OCI-M1 (cell line): Measurements from ENCODE around the gene TPO.
"Not testable (repeated sequence)": the region's sequence is repeated elsewhere in the genome, so short reads cannot be mapped to it uniquely, and the experiment has no call there.

ENCODE experiments used
- DNase-seq: peaks from one replicate; lab custom pipeline; 2025; lab: John Stamatoyannopoulos, UW

TPO gene

DNA sequence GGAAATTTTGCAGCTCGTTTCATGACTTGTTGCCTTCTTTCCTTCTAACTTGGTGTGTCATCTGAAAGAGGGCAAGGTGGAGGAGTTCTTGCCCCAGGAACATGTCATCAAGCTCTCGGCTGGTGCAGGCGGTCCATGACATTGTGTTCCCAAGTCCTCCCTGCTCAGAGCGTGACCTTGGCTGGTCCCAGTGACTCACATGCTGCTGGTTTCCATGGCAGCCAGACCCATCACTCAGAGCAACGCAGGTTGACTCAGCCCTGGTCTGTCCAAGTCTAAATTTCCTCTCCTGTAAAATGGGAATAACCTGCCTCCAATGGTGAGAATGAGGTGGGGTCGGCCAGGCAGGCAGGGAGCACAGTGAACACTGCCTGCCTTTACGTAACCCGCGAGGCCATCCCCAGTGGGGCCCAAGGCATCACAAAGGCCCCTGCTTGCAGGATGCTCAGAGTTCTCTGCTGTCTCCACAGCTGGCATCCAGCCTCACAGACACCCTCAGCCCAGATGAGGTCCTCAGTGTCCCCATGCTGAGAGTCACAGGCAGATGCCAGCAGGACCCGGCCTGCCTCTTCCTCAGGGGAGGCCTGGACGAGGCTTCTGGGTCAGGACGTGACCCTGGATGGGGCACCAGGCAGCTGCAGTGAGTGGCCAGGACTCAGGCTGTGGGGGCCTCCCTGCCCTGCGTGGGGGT, 143.7 kb downstream of the TPO start:
- DNase-seq = no peak

DNA sequence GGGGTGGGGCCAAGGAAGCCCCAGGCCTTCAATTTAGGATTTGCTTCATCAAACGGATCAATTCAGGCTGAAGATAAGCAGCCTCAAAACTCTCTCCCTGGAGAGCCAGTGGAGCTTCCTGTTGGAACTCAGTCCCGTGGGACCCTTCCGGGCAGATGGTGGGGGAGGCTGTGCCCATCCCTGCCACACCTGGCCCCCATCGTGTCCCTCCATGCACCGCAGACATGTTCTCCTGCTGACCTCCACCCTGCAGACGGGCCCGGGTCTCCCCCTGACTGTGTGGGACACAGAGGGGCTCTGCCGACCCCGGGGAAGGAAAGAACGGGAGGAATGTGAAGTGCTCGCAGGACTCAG, 144.2 kb downstream of the TPO start:
- DNase-seq = no peak

DNA sequence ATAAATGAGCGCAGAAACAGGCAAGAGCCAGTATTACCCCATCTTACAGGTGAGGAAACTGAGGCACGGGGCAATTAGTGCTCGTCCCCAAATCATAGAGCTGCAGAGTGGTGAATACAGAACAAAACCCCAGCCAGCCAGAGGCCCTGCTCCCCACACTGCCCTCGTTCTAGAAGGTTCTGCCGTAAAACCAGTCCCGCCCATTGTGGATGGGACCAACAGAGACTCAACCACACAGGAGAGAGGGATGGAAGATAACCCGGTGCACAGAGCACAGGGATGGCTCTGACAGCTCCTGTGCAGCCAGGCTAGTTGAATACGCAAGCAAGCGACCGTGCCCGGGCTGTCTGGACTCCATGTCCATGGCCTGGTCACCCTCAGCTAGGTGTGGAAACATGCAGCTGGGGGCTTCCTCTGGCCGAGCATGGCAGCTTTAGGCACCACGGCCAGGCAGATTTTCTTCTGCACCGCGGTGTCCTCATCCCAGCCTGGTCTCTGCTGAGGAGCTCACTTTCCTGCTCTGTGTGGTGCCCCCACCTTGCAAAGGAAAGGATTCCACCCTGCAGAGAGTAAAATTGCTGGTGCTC, 146.4 kb downstream of the TPO start:
- DNase-seq = no peak

DNA sequence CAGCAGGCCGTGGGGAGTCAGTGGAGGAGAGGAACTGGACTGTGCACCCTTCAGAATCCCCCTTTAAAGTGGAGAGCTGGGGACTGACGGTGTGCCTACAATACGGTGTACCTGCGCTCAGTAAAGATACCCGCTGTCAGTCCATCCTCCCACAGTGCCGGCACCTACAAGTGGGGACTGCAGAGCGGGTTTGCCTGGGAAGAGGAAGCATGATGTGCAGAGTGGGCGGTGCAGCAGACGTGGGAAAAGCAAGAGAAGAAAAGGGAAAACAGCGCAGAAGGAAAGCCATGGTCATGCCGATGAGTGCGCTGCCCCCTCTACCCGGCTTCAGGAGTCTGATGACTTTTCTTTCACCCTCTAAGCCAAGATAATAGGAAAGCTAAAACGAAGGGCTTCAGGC, 148.0 kb downstream of the TPO start:
- no peak for DNase-seq

DNA sequence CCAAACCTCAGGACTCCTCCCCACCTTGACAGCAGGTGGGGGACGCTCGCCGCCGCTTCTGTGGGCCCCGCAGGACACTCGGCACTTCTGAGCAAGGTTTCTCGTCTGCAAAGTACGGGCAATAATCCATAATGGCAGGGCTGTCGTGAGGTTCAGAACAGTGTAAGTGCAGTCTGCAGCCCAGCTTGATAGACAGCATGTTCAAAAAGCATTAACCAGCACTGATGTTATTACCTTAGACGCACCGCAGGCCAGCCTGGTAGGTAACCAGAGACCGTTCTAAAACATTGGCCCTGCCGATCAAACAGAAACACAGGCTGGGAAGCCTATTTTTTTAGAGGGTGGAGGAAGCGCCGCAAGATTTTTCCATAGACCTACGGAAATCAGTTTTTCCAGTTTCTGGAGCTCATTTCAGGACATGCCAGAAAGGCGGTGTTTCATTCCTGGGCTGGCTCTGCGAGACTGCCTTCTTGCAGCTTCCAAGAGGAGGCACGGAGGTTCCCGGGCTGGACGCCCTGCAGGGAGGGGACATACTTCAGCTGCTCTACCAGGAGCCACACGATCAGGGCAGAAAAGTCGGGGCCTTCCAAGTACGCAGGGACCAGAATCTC, 148.7 kb downstream of the TPO start:
- DNase-seq = no peak

DNA sequence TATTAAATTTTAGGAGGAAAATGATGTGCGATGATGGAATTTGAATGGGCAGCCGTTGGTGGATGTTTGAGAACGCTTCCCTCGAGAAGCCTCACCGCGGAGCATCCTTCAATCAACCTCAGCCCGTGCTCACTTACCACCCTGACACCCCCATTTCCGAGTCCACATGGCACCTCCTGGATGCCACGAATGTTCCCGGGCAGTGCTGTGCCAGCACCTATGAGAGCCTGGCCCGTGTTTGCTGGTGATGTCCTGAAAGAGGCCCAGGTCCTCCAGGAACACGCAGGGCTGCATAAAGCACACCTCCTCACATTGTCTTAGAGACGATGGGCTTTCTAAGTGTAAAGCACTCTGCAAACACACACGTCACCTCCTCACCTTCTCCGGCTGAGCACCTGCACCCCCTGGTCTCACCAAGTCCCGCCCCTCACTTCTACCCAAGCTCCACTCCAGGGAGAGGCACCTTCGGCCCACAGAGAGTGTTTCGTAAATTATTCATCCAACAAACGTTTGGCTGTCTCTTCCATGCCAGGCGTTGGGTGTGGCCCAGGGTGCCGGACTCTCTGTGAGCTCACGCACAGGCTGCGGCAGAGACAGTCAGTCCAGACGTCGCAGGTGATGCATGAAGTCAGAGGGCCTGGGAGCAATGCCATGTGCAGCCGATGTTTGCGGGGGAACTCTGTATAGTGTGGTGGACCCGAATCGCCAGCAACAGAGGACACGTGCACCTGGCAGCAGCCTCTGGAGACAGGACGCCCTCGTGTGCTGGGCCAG, 150.0 kb downstream of the TPO start:
- no peak for DNase-seq

DNA sequence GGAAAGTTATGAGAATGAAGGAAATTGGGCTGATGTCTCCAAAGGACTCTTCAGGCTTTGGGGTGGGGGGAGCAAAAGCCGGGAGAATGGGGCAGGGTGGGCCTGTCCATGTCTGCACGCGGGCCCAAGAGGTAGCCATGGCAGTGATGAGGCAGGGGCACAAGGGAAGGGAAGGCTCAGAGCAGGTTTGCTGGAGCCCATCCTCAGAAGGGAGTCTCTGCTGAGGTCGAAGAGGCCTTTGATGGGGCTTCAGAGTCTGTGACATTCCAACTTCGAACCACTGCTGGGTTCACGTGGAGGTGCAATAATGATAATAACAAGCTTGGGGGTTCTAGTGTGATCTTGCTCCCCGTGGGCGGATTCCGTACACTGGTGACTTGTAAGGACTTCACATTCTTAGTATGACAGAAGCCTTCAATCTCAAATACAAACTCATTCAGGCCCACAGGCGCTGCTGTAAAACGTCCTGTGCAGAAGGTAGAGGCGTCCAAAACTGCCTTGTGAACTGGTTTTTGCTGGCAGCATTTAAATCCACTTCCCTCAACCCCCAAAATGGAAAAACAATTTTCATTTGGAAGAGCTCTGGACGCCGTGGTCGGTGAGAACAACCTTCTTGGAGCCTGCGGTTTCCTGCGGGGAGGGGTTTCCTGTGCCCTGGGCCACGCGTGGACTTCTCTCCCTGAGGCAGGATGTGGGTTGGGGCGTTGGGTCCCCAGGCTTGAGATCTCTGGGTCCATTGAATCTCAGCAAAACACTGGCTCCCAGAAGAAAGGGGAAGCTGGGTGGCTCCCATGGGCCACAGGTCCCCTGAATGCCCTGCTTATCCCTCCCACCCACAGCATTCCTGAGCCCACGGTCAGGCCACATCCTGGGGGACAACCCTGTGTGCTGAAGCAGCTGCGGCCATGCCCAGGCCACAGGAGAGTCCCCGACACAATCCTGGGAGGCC, 151.0 kb downstream of the TPO start:
- DNase-seq = no peak

DNA sequence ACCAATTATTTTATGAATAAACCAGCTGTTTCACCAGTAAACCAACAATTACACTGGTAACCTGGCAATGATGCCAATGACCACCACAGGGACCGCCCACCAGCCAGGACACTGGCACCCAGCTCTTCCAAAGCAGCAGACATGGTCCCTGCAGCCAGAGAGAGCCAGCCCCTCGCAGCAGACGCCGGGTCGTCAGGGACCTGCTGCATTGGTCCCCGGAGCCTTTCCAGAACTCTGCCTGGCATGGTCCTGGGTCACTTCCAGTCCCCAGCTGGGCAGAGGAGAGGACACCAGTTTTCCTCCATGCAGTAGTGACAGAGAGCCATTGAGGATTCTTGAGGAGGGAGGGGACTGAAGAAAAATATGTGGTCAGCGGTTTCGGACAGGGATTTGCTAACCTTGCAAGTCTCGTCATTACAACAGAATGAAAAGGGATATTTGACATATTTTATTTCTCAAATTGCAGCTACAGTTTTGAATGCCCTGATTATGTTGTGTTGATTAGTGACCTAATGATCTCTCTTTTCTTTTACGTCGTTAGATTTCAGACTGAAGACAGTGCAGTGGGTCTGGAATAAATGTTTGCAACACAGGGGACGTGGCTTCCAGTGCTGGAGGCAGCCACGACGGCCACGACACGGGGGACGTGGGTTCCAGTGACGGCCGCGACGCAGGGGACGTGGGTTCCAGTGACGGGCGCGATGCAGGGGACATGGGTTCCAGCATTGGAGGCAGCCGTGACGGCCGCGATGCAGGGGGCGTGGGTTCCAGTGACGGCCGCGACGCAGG, 154.5 kb downstream of the TPO start:
- no peak for DNase-seq

DNA sequence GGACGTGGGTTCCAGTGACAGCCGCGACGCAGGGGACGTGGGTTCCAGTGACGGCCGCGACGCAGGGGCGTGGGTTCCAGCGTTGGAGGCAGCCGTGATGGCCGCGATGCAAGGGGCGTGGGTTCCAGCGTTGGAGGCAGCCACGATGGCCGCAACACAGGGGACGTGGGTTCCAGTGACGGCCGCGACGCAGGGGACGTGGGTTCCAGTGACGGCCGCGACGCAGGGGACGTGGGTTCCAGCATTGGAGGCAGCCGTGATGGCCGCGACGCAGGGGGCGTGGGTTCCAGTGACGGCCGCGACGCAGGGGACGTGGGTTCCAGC, 155.0 kb downstream of the TPO start:
- not testable (repeated sequence) for DNase-seq

DNA sequence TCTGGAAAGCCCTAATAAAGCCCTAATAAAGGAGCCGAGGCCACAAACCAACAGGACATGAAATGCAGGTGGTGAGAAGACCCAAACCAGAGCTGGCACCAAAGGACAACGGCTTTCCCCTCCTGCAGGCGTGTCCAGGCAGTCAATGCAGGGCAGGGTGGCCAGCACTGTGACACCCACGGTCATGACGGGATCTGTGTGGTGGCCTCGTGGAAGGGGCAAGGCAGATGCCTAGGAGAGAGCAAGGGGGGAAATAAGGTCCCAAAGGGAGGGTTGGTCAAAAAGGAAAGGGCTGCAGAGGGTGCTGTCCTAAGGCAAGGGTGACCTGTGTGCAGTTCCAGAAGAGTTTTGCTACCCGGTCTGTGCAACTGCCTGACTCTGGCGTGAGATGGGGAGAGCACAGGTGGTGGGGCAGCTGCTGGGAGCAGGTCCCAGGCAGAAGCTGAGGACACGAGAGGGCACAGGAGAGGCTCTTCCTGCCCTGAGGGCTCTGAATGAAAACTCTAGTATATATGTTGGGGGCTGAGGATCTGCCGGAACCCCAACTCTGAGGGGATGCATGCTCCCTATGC, 156.7 kb downstream of the TPO start:
- DNase-seq = no peak

DNA sequence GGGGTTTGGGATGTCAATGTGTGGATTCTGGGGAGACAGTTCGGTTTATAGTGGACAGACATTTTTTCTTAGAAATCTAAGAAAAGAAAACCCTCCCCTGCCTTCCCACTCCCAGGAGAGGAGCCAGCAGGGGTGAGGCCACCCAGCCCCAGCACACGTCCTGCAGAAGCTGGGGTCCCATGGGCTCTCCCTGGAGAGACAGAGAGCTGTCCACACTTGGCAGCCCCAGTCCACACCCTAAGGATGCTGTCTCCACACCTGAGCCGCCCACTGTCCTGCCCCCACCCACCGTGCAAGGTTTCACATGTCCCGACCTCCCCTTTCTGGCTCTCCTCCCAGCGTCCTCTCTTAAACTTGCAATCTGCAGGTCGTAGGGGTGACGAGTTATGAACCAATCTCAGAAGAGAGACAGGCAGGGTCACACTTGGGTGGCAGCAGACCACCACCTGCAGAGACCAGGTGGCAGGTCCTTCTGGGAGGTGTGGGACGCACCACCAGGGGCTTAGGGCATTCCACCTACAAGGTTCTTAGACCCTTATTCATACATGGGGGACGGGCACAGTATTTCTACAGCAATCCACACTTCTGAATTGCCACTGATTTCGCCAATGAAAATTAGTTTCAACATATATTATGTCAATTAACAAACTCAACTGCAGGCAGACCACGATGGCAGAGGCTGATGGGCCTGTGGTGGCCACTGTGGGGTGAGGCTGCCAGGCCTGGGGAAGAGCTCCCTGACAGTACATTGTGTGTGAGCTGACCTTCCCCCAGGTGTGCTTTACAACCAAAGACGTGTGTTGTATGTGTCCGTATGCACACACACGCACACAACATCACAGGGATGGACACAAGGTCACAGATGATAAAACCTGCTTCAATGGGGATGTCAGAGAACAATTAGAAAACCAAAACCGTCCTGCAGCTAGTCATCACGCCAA, 158.5 kb downstream of the TPO start:
- DNase-seq = no peak

DNA sequence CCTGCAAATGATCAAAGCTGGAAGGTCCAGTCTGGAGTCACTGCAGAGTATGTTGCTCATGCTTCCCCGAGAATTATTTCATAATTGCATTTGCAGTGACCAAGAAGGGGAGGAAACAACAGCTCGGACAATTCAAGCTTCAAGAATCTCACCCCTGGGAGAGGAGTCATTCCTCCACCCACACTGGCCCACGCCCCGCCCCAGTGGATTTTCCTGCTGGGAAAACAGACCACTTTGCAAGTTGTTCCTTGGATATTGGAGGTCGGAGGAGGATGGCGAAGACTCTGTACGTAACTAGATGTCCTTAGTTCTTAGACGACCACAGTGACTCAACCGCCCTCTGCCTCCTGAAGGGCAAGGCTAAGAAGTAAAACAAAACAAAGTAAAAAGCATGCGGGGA, 159.4 kb downstream of the TPO start:
- no peak for DNase-seq

DNA sequence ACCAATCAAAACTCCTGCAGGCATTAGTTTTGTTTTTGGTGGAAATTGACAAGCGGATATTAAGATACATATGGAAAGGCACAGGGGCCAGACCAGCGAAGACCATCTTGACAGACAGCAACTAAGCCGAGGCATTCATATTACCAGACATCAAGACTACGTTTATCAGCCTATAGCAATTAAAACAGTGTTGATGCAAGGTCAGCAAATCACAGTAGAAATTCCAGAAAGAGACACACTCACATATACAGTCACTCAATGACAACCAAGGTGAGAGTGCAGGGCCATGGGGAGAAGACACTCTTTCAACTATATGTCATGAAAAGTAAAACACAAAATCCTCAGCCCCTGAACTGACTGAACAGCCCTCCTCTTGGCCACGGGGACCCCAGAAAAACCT, 164.6 kb downstream of the TPO start:
- DNase-seq = no peak

DNA sequence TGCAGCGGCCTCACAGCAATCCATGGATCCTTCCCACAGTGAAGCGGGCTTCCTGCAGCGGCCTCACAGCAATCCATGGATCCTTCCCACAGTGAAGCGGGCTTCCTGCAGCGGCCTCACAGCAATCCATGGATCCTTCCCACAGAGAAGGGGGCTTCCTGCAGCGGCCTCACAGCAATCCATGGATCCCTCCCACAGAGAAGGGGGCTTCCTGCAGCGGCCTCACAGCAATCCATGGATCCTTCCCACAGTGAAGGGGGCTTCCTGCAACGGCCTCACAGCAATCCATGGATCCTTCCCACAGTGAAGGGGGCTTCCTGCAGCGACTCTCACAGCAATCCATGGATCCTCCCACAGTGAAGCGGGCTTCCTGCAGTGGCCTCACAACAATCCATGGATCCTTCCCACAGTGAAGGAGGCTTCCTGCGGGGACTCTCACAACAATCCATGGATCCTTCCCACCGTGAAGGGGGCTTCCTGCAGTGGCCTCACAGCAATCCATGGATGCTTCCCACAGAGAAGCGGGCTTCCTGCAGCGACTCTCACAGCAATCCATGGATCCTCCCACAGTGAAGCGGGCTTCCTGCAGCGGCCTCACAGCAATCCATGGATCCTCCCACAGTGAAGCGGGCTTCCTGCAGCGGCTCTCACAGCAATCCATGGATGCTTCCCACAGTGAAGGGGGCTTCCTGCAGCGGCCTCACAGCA, 168.1 kb downstream of the TPO start:
- not testable (repeated sequence) for DNase-seq

DNA sequence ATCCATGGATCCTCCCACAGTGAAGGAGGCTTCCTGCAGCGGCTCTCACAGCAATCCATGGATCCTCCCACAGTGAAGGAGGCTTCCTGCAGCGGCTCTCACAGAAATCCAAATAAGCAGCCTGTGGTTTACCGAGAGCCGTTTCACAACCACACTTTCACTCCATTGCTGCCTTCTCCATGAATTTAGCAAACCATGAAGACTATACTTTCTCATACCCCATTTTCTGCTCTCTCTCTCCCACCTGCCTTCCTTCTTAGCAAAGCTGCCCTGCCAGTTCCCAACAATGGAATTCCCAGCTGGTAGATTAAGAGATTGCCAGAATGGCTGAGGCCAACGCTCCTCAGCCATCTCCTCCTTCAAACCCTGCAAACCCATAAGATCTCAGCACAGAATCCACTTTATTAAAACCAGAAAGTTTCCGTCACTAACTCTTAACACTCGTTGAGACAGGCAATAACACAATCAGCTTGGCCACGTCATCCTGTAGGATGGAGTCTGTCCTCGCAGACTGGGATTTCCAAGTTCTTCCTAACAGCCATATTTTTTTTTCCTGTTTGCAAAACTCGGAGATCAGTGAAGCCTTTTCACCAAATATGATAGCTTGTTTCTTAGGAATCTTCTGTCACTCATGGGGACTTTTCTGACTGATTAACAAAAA, 168.8 kb downstream of the TPO start:
- DNase-seq = no peak

DNA sequence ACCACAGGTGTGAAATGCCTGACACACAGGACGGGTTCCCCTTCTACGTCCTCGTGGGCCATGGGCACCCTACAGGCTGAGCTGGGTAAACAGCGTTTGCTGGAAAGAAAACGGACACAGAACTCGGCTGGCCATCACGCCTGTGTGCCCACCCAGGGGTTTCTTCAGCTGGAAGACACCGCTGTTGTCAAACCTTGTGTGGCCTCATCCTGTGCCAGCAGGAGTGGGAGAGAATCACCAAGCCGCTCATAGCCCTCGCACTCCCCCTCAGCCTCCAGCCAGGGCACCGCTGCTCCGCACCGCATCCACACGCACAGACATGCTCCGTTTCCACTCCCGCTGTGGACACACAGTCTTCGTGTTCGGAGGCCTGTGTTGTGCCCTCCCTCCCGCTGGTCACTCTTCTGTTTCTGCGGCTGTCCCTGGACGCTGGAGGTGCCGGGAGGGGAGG, 169.7 kb downstream of the TPO start:
- DNase-seq = no peak

DNA sequence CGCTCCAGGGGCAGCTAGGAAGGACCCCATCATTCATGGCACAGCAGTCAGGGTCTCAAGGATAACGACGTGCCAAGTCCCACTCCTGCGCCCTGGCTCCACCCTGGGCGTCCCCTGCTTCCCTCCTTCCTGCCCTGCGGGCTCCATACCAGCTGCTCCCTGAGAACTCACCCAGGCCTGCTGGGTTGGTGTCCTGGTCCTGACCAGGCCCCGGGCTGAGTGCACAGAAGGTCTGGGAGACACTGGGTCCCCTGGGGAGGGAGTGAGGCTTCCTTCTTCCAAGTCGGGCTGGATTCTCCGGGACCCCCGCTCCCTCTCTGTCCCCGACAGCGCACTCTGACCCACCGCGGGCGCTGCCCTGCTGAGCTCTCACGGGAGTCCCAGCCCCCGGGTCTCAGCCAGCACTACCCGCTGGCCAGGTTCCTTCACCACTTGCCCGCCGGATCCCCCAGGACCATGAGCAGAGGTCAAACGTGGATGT, 170.8 kb downstream of the TPO start:
- no peak for DNase-seq
